ENCODE results near the gene NPB.

The NPB gene

GRCh38 chr17:81859906-81860755 lies 41.9 kb upstream of the NPB start, which contains the start of gene P4HB (continued):
- TF ChIP-seq ZBTB10 (tag by site-specific recombination; IDR thresholded peaks at IDR 0.05) (no peak), ZFP37 (tag by site-specific recombination; IDR thresholded peaks at IDR 0.05) (no peak), ZNF837 (tag by site-specific recombination; IDR thresholded peaks at IDR 0.05) (no peak), ZBTB8A (tag by site-specific recombination; IDR thresholded peaks at IDR 0.05) (no peak), ZNF10 (tag by site-specific recombination; IDR thresholded peaks at IDR 0.05) (no peak), ZNF626 (tag by site-specific recombination; IDR thresholded peaks at IDR 0.05) (no peak), KLF8 (tag by site-specific recombination; IDR thresholded peaks at IDR 0.05) (no peak), ZNF24 (tag by site-specific recombination; IDR thresholded peaks at IDR 0.05) (no peak), ZNF426 (tag by site-specific recombination; IDR thresholded peaks at IDR 0.05) (no peak), ZNF37A (tag by site-specific recombination; IDR thresholded peaks at IDR 0.05) (no peak), ZSCAN30 (tag by site-specific recombination; IDR thresholded peaks at IDR 0.05) (peak; percentile 35; the same call in 1 of the 2 replicates), ZNF175 (tag by site-specific recombination; IDR thresholded peaks at IDR 0.05) (no peak), ZNF677 (tag by site-specific recombination; IDR thresholded peaks at IDR 0.05) (no peak), ZNF580 (tag by site-specific recombination; IDR thresholded peaks at IDR 0.05) (no peak), ZNF48 (tag by site-specific recombination; IDR thresholded peaks at IDR 0.05) (no peak), ZBTB6 (tag by site-specific recombination; IDR thresholded peaks at IDR 0.05) (no peak)

GRCh38 chr17:81860756-81861568 lies 41.1 kb upstream of the NPB start:
- H3K27ac ChIP-seq (ENCODE audit: extremely low read depth, low read depth, low read length): peak overlapping the region; percentile 90
- no peaks in the 10 kb centered on the region for H3K9me3 ChIP-seq (ENCODE audit: control insufficient read depth, insufficient read depth, low read depth, low read length)
- H3K4me1 ChIP-seq (ENCODE audit: control insufficient read depth, insufficient read depth, low read length): peaks cover 7% of the 10 kb centered on the region
- peaks cover 36 to 73% of the 10 kb centered on the region in 2 experiments for H3K36me3 ChIP-seq (ENCODE audit: control insufficient read depth in 2 of 2, insufficient read depth in 1 of 2, low read length in 2 of 2)
- H3K4me3 ChIP-seq (ENCODE audit: low read depth, low read length): peak overlapping the region; percentile 92
- CTCF ChIA-PET: interaction anchor here (1.7 kb wide), 1 partner anchor 9 kb away, joined by 4 read pairs; no protein-coding TSS in a partner anchor
- POLR2A ChIA-PET: interaction anchor here (0.6 to 1.2 kb wide), 12 partner anchors 9 to 177 kb away, joined by 3 to 17 read pairs (median 4); partner anchors contain the start of genes ARHGDIA, ARL16, DCXR and HGS
- TF ChIP-seq ZEB2 (tag by site-specific recombination; IDR thresholded peaks at IDR 0.05) (peak; percentile 85; the same call in 1 of the 2 replicates), ZNF132 (tag by site-specific recombination; IDR thresholded peaks at IDR 0.05; ENCODE audit: borderline replicate concordance) (no peak), ZNF76 (tag by site-specific recombination; IDR thresholded peaks at IDR 0.05; ENCODE audit: borderline replicate concordance, low read depth) (peak; percentile 39), ZBTB21 (tag by site-specific recombination; IDR thresholded peaks at IDR 0.05) (peak; percentile 61), SP3 (tag by site-specific recombination; IDR thresholded peaks at IDR 0.05) (peak; percentile 98), ZNF580 (tag by site-specific recombination; IDR thresholded peaks at IDR 0.05) (peak; percentile 96; the same call in 1 of the 2 replicates), SP2 (tag by site-specific recombination; IDR thresholded peaks at IDR 0.05) (peak; percentile 98), ZNF629 (tag by site-specific recombination; IDR thresholded peaks at IDR 0.05) (peak; percentile 82), ZNF391 (tag by site-specific recombination; IDR thresholded peaks at IDR 0.05; ENCODE audit: borderline replicate concordance, low read depth) (0 out of 2 replicates have a peak, but pooled peaks have one; percentile 53), ZXDB (tag by site-specific recombination; IDR thresholded peaks at IDR 0.05) (peak; percentile 96), ZBTB10 (tag by site-specific recombination; IDR thresholded peaks at IDR 0.05) (0 out of 2 replicates have a peak, but pooled peaks have one; percentile 38)
